ENCODE results near the gene CITED2. TPM values are rescaled to one million over a fixed set of nuclear protein-coding genes. Genes with fewer than 3 reads are reported as not detected.

The CITED2 gene
- polyA plus RNA-seq, 1 experiment, result 117 TPM

DNA sequence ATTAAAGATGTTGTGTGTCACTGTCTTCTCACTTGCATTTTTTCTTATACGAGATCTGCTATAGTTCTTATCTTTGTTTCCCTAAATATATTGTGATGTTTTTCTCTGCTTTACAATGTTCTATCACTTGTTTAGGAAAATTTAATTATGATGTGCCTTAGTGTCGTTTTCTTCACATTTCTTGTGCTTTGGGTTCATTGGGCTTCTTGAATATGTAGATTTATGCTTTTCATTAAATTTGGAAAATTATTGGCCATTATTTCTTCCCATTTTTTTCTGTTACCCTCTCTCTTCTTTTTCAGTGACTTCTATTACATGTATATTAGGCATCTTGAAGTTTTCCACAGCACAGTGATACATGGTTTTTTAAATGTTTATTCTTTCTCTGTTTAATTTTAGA, 33.4 kb downstream of the CITED2 start:
- no peak for TF ChIP-seq CTCF (IDR thresholded peaks at IDR 0.05; ENCODE audit: low read depth, low read length)
- CTCF ChIA-PET, result no interaction called here
- POLR2A ChIA-PET, result no interaction called here
- Histone ChIP-seq H3K27me3 (ENCODE audit: control insufficient read depth, insufficient read depth, low read length) (no peaks in the 10 kb centered on the region), H3K27ac (ENCODE audit: low read depth, low read length) (no peak overlapping the region), H3K9me3 (ENCODE audit: control insufficient read depth, insufficient read depth, low read length) (peaks cover 6% of the 10 kb centered on the region; the same call in 1 of the 2 replicates), H3K4me3 (ENCODE audit: low read depth, low read length) (no peak overlapping the region)
- no peak for DNase-seq (ENCODE audit: low read depth, low spot score)

DNA sequence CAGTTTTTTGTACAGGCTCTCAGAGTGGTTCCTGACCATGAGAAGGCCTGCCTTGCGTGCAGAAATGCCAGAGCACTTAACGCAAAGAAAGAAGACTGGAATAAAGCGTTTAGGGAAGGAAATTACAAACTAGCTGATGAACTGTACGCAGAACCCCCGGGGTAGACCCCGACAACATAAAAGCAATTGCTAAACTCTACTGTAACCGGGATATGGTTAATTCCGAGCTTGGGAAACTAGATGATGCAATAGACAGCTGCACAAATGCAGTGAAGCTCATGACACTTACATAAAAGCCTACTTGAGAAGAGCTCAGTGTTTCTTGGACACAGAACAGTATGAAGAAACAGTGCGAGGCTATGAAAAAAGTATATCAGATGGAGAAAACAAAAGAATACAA, 35.7 kb downstream of the CITED2 start:
- ChIA-PET POLR2A (no interaction called here), CTCF (interaction anchor here (0.8 to 1.3 kb wide), 3 partner anchors 26 to 221 kb away, joined by 3 read pairs; no protein-coding TSS in a partner anchor)
- DNase-seq (ENCODE audit: low read depth, low spot score), result no peak
- H3K9me3 ChIP-seq (ENCODE audit: control insufficient read depth, insufficient read depth, low read length), result peaks cover 6% of the 10 kb centered on the region; the same call in 1 of the 2 replicates
- no peak overlapping the region for H3K4me3 ChIP-seq (ENCODE audit: low read depth, low read length)
- TF ChIP-seq CTCF (IDR thresholded peaks at IDR 0.05; ENCODE audit: low read depth, low read length), result no peak
- no peak overlapping the region for H3K27ac ChIP-seq (ENCODE audit: low read depth, low read length)
- no peaks in the 10 kb centered on the region for H3K27me3 ChIP-seq (ENCODE audit: control insufficient read depth, insufficient read depth, low read length)

- no peaks in the 10 kb centered on the region for H3K27me3 ChIP-seq (ENCODE audit: control insufficient read depth, insufficient read depth, low read length)
- no peak overlapping the region for H3K4me3 ChIP-seq (ENCODE audit: low read depth, low read length)
- CTCF ChIA-PET, result interaction anchor here (0.9 to 1.3 kb wide), 2 partner anchors 27 to 117 kb away, joined by 3 read pairs; no protein-coding TSS in a partner anchor
- POLR2A ChIA-PET, result no interaction called here
- H3K27ac ChIP-seq (ENCODE audit: low read depth, low read length), result no peak overlapping the region
- no peak for DNase-seq (ENCODE audit: low read depth, low spot score)
- peaks cover under 1% of the 10 kb centered on the region; the same call in 1 of the 2 replicates for H3K9me3 ChIP-seq (ENCODE audit: control insufficient read depth, insufficient read depth, low read length)
- TF ChIP-seq CTCF (IDR thresholded peaks at IDR 0.05; ENCODE audit: low read depth, low read length), result no peak
These were observed 36.6 kb downstream of the CITED2 start for GRCh38 chr6:139337830-139338229.

DNA sequence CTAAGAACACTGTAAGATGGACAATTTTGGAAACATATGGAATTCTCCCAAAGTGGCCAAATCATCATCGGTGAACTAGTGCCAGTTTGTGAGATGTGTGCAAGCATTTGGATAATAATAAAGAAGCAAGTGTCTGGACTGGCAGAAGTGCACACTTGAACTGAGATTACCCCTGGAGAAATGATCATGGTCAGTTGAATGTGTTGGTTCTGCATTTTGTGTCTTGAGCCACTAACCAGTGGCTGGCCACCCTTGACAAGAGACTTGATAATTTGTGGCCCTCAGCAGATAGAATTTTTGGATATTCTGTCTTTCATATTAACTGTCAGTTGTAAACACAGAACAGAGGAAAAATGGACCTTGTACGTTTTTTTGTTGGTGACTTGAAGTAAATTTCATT, 37.4 kb downstream of the CITED2 start:
- Histone ChIP-seq H3K4me3 (ENCODE audit: low read depth, low read length) (no peak overlapping the region), H3K27ac (ENCODE audit: low read depth, low read length) (no peak overlapping the region), H3K27me3 (ENCODE audit: control insufficient read depth, insufficient read depth, low read length) (no peaks in the 10 kb centered on the region), H3K9me3 (ENCODE audit: control insufficient read depth, insufficient read depth, low read length) (no peaks in the 10 kb centered on the region)
- DNase-seq (ENCODE audit: low read depth, low spot score), result no peak
- no peak for TF ChIP-seq CTCF (IDR thresholded peaks at IDR 0.05; ENCODE audit: low read depth, low read length)
- ChIA-PET CTCF (interaction anchor here (0.8 kb wide), 1 partner anchor 27 kb away, joined by 3 read pairs; no protein-coding TSS in a partner anchor), POLR2A (no interaction called here)

DNA sequence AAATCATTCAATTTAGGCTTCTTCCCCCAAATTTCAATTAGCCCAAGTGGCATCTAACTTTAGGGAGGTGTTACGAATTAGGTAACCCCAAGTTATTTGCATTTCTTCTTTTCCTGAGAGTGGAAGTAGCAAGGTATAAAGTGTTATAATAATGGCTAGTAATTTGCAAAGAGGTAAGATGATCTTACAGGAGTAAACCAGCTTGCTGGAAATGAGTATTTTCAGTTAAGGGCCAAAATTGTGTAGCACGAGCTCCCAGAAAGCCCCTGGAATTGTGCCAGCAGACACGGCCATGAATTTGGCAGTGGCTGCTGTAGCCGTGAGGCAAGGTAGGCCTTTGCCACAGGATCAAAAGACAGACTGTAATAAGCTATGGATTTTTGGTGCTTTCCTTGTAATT, 38.0 kb downstream of the CITED2 start:
- POLR2A ChIA-PET, result no interaction called here
- Histone ChIP-seq H3K27me3 (ENCODE audit: control insufficient read depth, insufficient read depth, low read length) (no peaks in the 10 kb centered on the region), H3K27ac (ENCODE audit: low read depth, low read length) (no peak overlapping the region), H3K9me3 (ENCODE audit: control insufficient read depth, insufficient read depth, low read length) (no peaks in the 10 kb centered on the region), H3K4me3 (ENCODE audit: low read depth, low read length) (no peak overlapping the region)
- no peak for DNase-seq (ENCODE audit: low read depth, low spot score)
- no peak for TF ChIP-seq CTCF (IDR thresholded peaks at IDR 0.05; ENCODE audit: low read depth, low read length)
- CTCF ChIA-PET, result interaction anchor here (0.8 kb wide), 1 partner anchor 28 kb away, joined by 3 read pairs; no protein-coding TSS in a partner anchor

Measured in AG04450 (cell line).